WTC11 (cell line): ENCODE measurements around the gene FHL3. TPM values are rescaled to one million over a fixed set of nuclear protein-coding genes. Genes with fewer than 3 reads are reported as not detected.
"Not testable (repeated sequence)": the region's sequence is repeated elsewhere in the genome, so short reads cannot be mapped to it uniquely, and the experiment has no call there.

Experiments
- ATAC-seq: fragments of 200-7000 bp; cut with Tn5 transposase; 2 replicates; pipeline ENCODE4 v1.10.0; 2021; ENCODE audit warnings: mild to moderate bottlenecking, moderate library complexity
- CTCF ChIA-PET: fragments of 300-600 bp; sonication (Branson Sonifier 250); formaldehyde crosslinking; loops from one replicate; lab custom pipeline; 2021; ENCODE audit warnings: antibody characterized with exemption; lab: Charles Lee
- POLR2A ChIA-PET: fragments of 350-600 bp; sonication (Branson Sonifier 250); formaldehyde crosslinking; loops from one replicate; lab custom pipeline; 2021; ENCODE audit warnings: antibody characterized with exemption; lab: Charles Lee
- DNase-seq: peaks from one replicate; pipeline ENCODE4 v3.0.0; 2021; ENCODE audit warnings: low spot score
- H3K27ac Mint-ChIP-seq: 2 replicates; pipeline ENCODE4 v1.8.0; 2021; ENCODE audit warnings: mixed read lengths
- H3K27me3 Mint-ChIP-seq: 2 replicates; pipeline ENCODE4 v1.8.0; 2021; ENCODE audit warnings: low read depth, mild to moderate bottlenecking, moderate library complexity, mixed read lengths
- H3K36me3 Mint-ChIP-seq: 2 replicates; pipeline ENCODE4 v1.8.0; 2021; ENCODE audit warnings: mixed read lengths
- H3K4me1 Mint-ChIP-seq: 2 replicates; pipeline ENCODE4 v1.8.0; 2022; ENCODE audit warnings: mixed read lengths
- H3K4me3 Mint-ChIP-seq: 2 replicates; pipeline ENCODE4 v1.8.0; 2021; ENCODE audit warnings: mild to moderate bottlenecking, moderate library complexity, mixed read lengths
- H3K9me3 Mint-ChIP-seq: 2 replicates; pipeline ENCODE4 v1.8.0; 2021; ENCODE audit warnings: mixed read lengths
- ELF4 ChIP-seq: sonication (generic); formaldehyde crosslinking; IDR thresholded peaks from 2 replicates; pipeline ENCODE4 v1.8.1; 2022; ENCODE audit warnings: low read depth, mild to moderate bottlenecking, moderate library complexity, missing genetic modification reagents
- EMX1 ChIP-seq: fragments of 250-450 bp; sonication (Bioruptor Pico); IDR thresholded peaks from 2 replicates; pipeline ENCODE4 v1.8.0; 2021; ENCODE audit warnings: mild to moderate bottlenecking
- ESRRA ChIP-seq: sonication (generic); formaldehyde crosslinking; IDR thresholded peaks from 2 replicates; pipeline ENCODE4 v1.8.1; 2022; ENCODE audit warnings: mild to moderate bottlenecking, missing genetic modification reagents, borderline replicate concordance
- FOXJ3 ChIP-seq: sonication (generic); formaldehyde crosslinking; IDR thresholded peaks from 2 replicates; pipeline ENCODE4 v1.9.0; 2021; ENCODE audit warnings: missing genetic modification reagents, mild to moderate bottlenecking, borderline replicate concordance
- FOXK1 ChIP-seq: sonication (generic); formaldehyde crosslinking; IDR thresholded peaks from 2 replicates; pipeline ENCODE4 v1.8.0; 2022; ENCODE audit warnings: mild to moderate bottlenecking, moderate library complexity, missing genetic modification reagents
- FOXP1 ChIP-seq: sonication (generic); formaldehyde crosslinking; IDR thresholded peaks from 2 replicates; pipeline ENCODE4 v1.8.0; 2022; ENCODE audit warnings: missing genetic modification reagents, mild to moderate bottlenecking, moderate library complexity, borderline replicate concordance
- HMGA2 ChIP-seq: fragments of 250-450 bp; sonication (Bioruptor Pico); IDR thresholded peaks from 2 replicates; pipeline ENCODE4 v1.4.0; 2021; ENCODE audit warnings: mild to moderate bottlenecking, moderate library complexity
- JUN ChIP-seq: sonication (generic); formaldehyde crosslinking; IDR thresholded peaks from 2 replicates; pipeline ENCODE4 v1.8.0; 2023; ENCODE audit warnings: mild to moderate bottlenecking, missing genetic modification reagents
- KAT7 ChIP-seq: sonication (generic); formaldehyde crosslinking; IDR thresholded peaks from 2 replicates; pipeline ENCODE4 v1.8.1; 2023; ENCODE audit warnings: missing genetic modification reagents, mild to moderate bottlenecking, borderline replicate concordance
- NR2C2 ChIP-seq: sonication (generic); formaldehyde crosslinking; IDR thresholded peaks from 2 replicates; pipeline ENCODE4 v1.8.0; 2022; ENCODE audit warnings: mild to moderate bottlenecking, missing genetic modification reagents
- TCF7 ChIP-seq: sonication (generic); formaldehyde crosslinking; IDR thresholded peaks from 2 replicates; pipeline ENCODE4 v1.8.0; 2022; ENCODE audit warnings: mild to moderate bottlenecking, low read depth, missing genetic modification reagents, moderate library complexity
- TEAD1 ChIP-seq: sonication (generic); formaldehyde crosslinking; IDR thresholded peaks from 2 replicates; pipeline ENCODE4 v1.8.0; 2022; ENCODE audit warnings: mild to moderate bottlenecking, missing genetic modification reagents
- TP53 ChIP-seq: sonication (generic); formaldehyde crosslinking; IDR thresholded peaks from 2 replicates; pipeline ENCODE4 v1.8.1; 2023; ENCODE audit warnings: mild to moderate bottlenecking, missing genetic modification reagents
- ZNF219 ChIP-seq: sonication (generic); formaldehyde crosslinking; IDR thresholded peaks from 2 replicates; pipeline ENCODE4 v1.8.0; 2023; ENCODE audit warnings: missing genetic modification reagents, mild to moderate bottlenecking, borderline replicate concordance
- total RNA-seq: library from RNA; stranded (reverse); gene quantifications from 3 replicates; pipeline ENCODE4 v1.2.3, GENCODE V29; 2021
- TF ChIP-seq, protein P1 (sequence below): sonication (generic); formaldehyde crosslinking; IDR thresholded peaks from 2 replicates; pipeline ENCODE4 v1.8.1; 2023; ENCODE audit warnings: mild to moderate bottlenecking, missing genetic modification reagents, moderate library complexity
- TF ChIP-seq, protein P2 (sequence below): sonication (generic); formaldehyde crosslinking; IDR thresholded peaks from 2 replicates; pipeline ENCODE4 v1.8.1; 2023; ENCODE audit warnings: mild to moderate bottlenecking, missing genetic modification reagents
- TF ChIP-seq, protein P3 (sequence below): sonication (generic); formaldehyde crosslinking; IDR thresholded peaks from 2 replicates; pipeline ENCODE4 v1.8.1; 2022; ENCODE audit warnings: mild to moderate bottlenecking, missing genetic modification reagents, moderate library complexity, borderline replicate concordance
- TF ChIP-seq, protein P4 (sequence below): sonication (generic); formaldehyde crosslinking; conservative IDR thresholded peaks from 2 replicates; pipeline ENCODE4 v1.8.1; 2022; ENCODE audit warnings: mild to moderate bottlenecking, missing genetic modification reagents
- TF ChIP-seq, protein P5 (sequence below): fragments of 250-450 bp; sonication (Bioruptor Pico); IDR thresholded peaks from 2 replicates; pipeline ENCODE4 v1.9.0; 2021; ENCODE audit warnings: mild to moderate bottlenecking
- TF ChIP-seq, protein P6 (sequence below): sonication (generic); formaldehyde crosslinking; IDR thresholded peaks from 2 replicates; pipeline ENCODE4 v1.8.0; 2022; ENCODE audit warnings: mild to moderate bottlenecking, missing genetic modification reagents
- TF ChIP-seq, protein P7 (sequence below): fragments of 250-450 bp; sonication (Bioruptor Pico); IDR thresholded peaks from 2 replicates; pipeline ENCODE4 v1.9.0; 2021; ENCODE audit warnings: mild to moderate bottlenecking
- TF ChIP-seq, protein P8 (sequence below): sonication (generic); formaldehyde crosslinking; IDR thresholded peaks from 2 replicates; pipeline ENCODE4 v1.8.1; 2023; ENCODE audit warnings: mild to moderate bottlenecking, missing genetic modification reagents, moderate library complexity
- TF ChIP-seq, protein P9 (sequence below): fragments of 250-450 bp; sonication (Bioruptor Pico); IDR thresholded peaks from 2 replicates; pipeline ENCODE4 v1.9.0; 2021; ENCODE audit warnings: moderate library complexity, mild to moderate bottlenecking, inconsistent platforms, borderline replicate concordance

Gene FHL3
- total RNA-seq, 1 experiment from 2014 or later: 34.4 TPM

DNA sequence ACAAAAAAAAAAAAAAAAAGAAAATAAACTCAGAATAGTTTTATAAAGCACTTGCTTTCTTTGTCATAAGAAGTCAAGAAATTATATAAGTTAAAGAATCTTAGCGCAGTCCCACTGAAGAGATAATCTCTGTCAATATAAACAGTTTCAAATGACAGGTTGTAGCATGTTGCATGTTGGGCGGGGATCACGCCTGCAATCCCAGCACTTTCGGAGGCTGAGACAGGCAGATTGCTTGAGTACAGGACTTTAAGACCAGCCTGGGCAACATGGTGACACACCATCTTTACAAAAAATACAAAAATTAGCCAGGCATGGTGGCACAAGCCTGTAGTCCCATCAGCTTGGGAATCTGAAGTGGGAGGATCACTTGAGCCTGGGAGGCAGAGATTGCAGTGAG lies 40.0 kb downstream of the FHL3 start:
- ATAC-seq (no peak), DNase-seq (no peak)
- no peak overlapping the region for H3K4me3 Mint-ChIP-seq
- H3K27me3 Mint-ChIP-seq: no peaks in the 10 kb centered on the region
- H3K27ac Mint-ChIP-seq: no peak overlapping the region
- POLR2A ChIA-PET: no interaction called here
- TF ChIP-seq HMGA2 (no peak), KAT7 (CRISPR knock-in tag) (no peak), NR2C2 (CRISPR knock-in tag) (no peak)
- TF ChIP-seq, protein P1, sequence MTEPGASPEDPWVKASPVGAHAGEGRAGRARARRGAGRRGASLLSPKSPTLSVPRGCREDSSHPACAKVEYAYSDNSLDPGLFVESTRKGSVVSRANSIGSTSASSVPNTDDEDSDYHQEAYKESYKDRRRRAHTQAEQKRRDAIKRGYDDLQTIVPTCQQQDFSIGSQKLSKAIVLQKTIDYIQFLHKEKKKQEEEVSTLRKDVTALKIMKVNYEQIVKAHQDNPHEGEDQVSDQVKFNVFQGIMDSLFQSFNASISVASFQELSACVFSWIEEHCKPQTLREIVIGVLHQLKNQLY (CRISPR knock-in tag): no peak
- TF ChIP-seq, protein P2, sequence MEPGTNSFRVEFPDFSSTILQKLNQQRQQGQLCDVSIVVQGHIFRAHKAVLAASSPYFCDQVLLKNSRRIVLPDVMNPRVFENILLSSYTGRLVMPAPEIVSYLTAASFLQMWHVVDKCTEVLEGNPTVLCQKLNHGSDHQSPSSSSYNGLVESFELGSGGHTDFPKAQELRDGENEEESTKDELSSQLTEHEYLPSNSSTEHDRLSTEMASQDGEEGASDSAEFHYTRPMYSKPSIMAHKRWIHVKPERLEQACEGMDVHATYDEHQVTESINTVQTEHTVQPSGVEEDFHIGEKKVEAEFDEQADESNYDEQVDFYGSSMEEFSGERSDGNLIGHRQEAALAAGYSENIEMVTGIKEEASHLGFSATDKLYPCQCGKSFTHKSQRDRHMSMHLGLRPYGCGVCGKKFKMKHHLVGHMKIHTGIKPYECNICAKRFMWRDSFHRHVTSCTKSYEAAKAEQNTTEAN: no peak
- no peaks in the 10 kb centered on the region for H3K9me3 Mint-ChIP-seq
- peaks cover 63% of the 10 kb centered on the region for H3K36me3 Mint-ChIP-seq
- CTCF ChIA-PET: no interaction called here
- peaks cover 3% of the 10 kb centered on the region; the same call in 1 of the 2 replicates for H3K4me1 Mint-ChIP-seq

DNA sequence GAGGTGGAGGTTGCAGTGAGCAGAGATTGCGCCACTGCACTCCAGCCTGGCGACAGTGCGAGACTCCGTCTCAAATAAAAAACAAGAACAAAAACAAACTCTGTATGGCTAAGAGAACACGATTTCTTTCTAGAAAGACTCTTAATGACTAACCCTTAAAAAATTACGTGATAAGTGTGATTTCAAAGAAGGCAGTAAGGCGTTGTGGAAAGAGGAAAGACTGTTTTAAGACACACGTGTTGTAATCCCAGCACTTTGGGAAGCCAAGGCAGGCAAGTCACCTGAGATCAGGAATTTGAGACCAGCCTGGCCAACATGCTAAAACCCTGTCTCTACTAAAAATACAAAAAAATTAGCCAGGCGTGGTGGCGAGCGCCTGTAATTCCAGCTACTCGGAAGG lies 41.2 kb downstream of the FHL3 start:
- H3K4me3 Mint-ChIP-seq, DNase-seq, POLR2A ChIA-PET, H3K27ac Mint-ChIP-seq, ATAC-seq, H3K4me1 Mint-ChIP-seq, H3K9me3 Mint-ChIP-seq, H3K27me3 Mint-ChIP-seq: not testable (repeated sequence)
- peaks cover 63% of the 10 kb centered on the region for H3K36me3 Mint-ChIP-seq
- CTCF ChIA-PET: interaction anchor here (0.7 kb wide), 1 partner anchor 28 kb away, joined by 3 read pairs; no protein-coding TSS in a partner anchor

DNA sequence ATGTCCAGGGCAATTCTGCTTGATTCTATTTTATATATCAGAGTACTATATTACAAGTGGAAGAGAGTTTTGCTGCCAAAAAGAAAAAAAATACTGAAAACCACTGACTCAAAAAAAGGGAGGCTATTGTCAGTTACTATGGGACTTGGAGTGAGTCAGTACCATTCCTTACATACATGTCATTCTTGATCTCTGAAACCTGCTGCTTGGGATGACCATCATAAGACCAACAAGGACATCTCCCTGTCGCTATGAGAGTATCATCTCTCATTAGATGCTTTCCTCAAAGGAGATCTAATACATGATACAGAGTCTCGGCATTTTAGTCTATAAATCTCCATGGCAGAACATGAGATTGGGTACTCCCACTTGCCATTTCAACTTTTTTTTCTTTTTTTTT lies 46.6 kb downstream of the FHL3 start:
- H3K9me3 Mint-ChIP-seq: no peaks in the 10 kb centered on the region
- ChIA-PET POLR2A (interaction anchor here (0.7 kb wide), 1 partner anchor 9 kb away, joined by 3 read pairs; no protein-coding TSS in a partner anchor), CTCF (no interaction called here)
- H3K36me3 Mint-ChIP-seq: peaks cover 46% of the 10 kb centered on the region
- no peak for DNase-seq
- no peak overlapping the region for H3K4me3 Mint-ChIP-seq
- H3K27me3 Mint-ChIP-seq: no peaks in the 10 kb centered on the region
- H3K27ac Mint-ChIP-seq: no peak overlapping the region
- no peaks in the 10 kb centered on the region for H3K4me1 Mint-ChIP-seq
- no peak for ATAC-seq
- TF ChIP-seq ELF4 (CRISPR knock-in tag): no peak
- TF ChIP-seq JUN (CRISPR knock-in tag): no peak
- TF ChIP-seq ESRRA (CRISPR knock-in tag): no peak
- TF ChIP-seq, protein P3, sequence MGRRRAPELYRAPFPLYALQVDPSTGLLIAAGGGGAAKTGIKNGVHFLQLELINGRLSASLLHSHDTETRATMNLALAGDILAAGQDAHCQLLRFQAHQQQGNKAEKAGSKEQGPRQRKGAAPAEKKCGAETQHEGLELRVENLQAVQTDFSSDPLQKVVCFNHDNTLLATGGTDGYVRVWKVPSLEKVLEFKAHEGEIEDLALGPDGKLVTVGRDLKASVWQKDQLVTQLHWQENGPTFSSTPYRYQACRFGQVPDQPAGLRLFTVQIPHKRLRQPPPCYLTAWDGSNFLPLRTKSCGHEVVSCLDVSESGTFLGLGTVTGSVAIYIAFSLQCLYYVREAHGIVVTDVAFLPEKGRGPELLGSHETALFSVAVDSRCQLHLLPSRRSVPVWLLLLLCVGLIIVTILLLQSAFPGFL (CRISPR knock-in tag): no peak
- TF ChIP-seq, protein P4, sequence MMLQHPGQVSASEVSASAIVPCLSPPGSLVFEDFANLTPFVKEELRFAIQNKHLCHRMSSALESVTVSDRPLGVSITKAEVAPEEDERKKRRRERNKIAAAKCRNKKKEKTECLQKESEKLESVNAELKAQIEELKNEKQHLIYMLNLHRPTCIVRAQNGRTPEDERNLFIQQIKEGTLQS (CRISPR knock-in tag): no peak
- TF ChIP-seq, protein P5, sequence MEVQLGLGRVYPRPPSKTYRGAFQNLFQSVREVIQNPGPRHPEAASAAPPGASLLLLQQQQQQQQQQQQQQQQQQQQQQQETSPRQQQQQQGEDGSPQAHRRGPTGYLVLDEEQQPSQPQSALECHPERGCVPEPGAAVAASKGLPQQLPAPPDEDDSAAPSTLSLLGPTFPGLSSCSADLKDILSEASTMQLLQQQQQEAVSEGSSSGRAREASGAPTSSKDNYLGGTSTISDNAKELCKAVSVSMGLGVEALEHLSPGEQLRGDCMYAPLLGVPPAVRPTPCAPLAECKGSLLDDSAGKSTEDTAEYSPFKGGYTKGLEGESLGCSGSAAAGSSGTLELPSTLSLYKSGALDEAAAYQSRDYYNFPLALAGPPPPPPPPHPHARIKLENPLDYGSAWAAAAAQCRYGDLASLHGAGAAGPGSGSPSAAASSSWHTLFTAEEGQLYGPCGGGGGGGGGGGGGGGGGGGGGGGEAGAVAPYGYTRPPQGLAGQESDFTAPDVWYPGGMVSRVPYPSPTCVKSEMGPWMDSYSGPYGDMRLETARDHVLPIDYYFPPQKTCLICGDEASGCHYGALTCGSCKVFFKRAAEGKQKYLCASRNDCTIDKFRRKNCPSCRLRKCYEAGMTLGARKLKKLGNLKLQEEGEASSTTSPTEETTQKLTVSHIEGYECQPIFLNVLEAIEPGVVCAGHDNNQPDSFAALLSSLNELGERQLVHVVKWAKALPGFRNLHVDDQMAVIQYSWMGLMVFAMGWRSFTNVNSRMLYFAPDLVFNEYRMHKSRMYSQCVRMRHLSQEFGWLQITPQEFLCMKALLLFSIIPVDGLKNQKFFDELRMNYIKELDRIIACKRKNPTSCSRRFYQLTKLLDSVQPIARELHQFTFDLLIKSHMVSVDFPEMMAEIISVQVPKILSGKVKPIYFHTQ (CRISPR knock-in tag): no peak
- TF ChIP-seq FOXK1 (CRISPR knock-in tag): no peak
- TF ChIP-seq TEAD1 (CRISPR knock-in tag): no peak
- TF ChIP-seq FOXP1 (CRISPR knock-in tag): no peak
- TF ChIP-seq TP53: no peak
- TF ChIP-seq, protein P6, sequence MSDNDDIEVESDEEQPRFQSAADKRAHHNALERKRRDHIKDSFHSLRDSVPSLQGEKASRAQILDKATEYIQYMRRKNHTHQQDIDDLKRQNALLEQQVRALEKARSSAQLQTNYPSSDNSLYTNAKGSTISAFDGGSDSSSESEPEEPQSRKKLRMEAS (CRISPR knock-in tag): no peak
- TF ChIP-seq, protein P7, sequence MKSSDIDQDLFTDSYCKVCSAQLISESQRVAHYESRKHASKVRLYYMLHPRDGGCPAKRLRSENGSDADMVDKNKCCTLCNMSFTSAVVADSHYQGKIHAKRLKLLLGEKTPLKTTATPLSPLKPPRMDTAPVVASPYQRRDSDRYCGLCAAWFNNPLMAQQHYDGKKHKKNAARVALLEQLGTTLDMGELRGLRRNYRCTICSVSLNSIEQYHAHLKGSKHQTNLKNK (CRISPR knock-in tag): no peak
- TF ChIP-seq, protein P8, sequence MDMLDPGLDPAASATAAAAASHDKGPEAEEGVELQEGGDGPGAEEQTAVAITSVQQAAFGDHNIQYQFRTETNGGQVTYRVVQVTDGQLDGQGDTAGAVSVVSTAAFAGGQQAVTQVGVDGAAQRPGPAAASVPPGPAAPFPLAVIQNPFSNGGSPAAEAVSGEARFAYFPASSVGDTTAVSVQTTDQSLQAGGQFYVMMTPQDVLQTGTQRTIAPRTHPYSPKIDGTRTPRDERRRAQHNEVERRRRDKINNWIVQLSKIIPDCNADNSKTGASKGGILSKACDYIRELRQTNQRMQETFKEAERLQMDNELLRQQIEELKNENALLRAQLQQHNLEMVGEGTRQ (CRISPR knock-in tag): no peak
- no peak for TF ChIP-seq FOXJ3 (CRISPR knock-in tag)
- no peak for TF ChIP-seq TCF7
- TF ChIP-seq, protein P9, sequence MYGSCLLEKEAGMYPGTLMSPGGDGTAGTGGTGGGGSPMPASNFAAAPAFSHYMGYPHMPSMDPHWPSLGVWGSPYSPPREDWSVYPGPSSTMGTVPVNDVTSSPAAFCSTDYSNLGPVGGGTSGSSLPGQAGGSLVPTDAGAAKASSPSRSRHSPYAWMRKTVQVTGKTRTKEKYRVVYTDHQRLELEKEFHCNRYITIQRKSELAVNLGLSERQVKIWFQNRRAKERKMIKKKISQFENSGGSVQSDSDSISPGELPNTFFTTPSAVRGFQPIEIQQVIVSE (CRISPR knock-in tag): no peak
- TF ChIP-seq ZNF219 (CRISPR knock-in tag): no peak
- no peak for TF ChIP-seq EMX1
